ENCODE measurements around the gene CDK2. TPM values are rescaled to one million over a fixed set of nuclear protein-coding genes. Genes with fewer than 3 reads are reported as not detected.
A peak's percentile ranks its signal among the peaks of the same experiment; 100 is the strongest.

CDK2 gene
- total and polyA plus RNA-seq, 7 donors: 5.1 to 13.9 (median 8.4) TPM

- H3K9me3 ChIP-seq: no peaks in the 10 kb centered on the region
- 66% methylated on average over 8 of the region's 8 CpGs for WGBS, 3 donors
- intact Hi-C loops (cut with DNase I): loop anchor here in 1 of 2 donors (5.0 kb wide), 2 partner anchors 97 to 112 kb away; partner anchors contain the start of genes ORMDL2 and SARNP
- no peaks in the 10 kb centered on the region for H3K36me3 ChIP-seq (ENCODE audit: insufficient read depth in 1 of 2, low read depth in 1 of 2)
- no peak overlapping the region for H3K4me3 ChIP-seq
- H3K27me3 ChIP-seq (ENCODE audit: insufficient read depth in 3 of 3, low read length in 2 of 3): peaks cover 0 to 21% (median 0%) of the 10 kb centered on the region in 3 donors
- TF ChIP-seq CTCF (IDR thresholded peaks at IDR 0.05): no peak
- H3K27ac ChIP-seq: no peak overlapping the region
- DNase-seq (no peak), ATAC-seq (no peak)
- peaks cover 19% of the 10 kb centered on the region for H3K4me1 ChIP-seq
Measured at GRCh38 chr12:55929306-55929791, 37.3 kb upstream of the CDK2 start.

GRCh38 chr12:55930771-55931316 is 35.8 kb upstream of the CDK2 start, which contains the start of gene DGKA:
Gene DGKA (plus strand): TSS chr12:55931162. CDS start chr12:55936504, 5,342 bp downstream.
- 44 to 49% (median 46%) methylated on average over 3 of the region's 3 CpGs for WGBS, 3 donors
- Histone ChIP-seq H3K27ac (peak within 1 kb of the TSS; percentile 43), H3K4me3 (peak within 1 kb of the TSS; percentile 77), H3K36me3 (ENCODE audit: insufficient read depth in 1 of 2, low read depth in 1 of 2) (no peaks in the 10 kb centered on the region), H3K27me3 (ENCODE audit: insufficient read depth in 3 of 3, low read length in 2 of 3) (peaks cover 0 to 21% (median 3%) of the 10 kb centered on the region in 3 donors), H3K9me3 (no peaks in the 10 kb centered on the region), H3K4me1 (peaks cover 19% of the 10 kb centered on the region)
- TF ChIP-seq CTCF (IDR thresholded peaks at IDR 0.05): peak; percentile 44
- ATAC-seq (no peak), DNase-seq (peak in 1 of 2 donors; percentile 26)
- intact Hi-C loops (cut with DNase I): loop anchor here (5.0 to 10.0 kb wide), 2 partner anchors 36 to 266 kb away; partner anchors contain the start of genes CDK2 (in 2 of the 2) and PMEL (in 2 of the 2)

GRCh38 chr12:55931317-55931779 is 35.3 kb upstream of the CDK2 start:
- H3K36me3 ChIP-seq (ENCODE audit: insufficient read depth in 1 of 2, low read depth in 1 of 2): no peaks in the 10 kb centered on the region
- peaks cover 0 to 21% (median 3%) of the 10 kb centered on the region in 3 donors for H3K27me3 ChIP-seq (ENCODE audit: insufficient read depth in 3 of 3, low read length in 2 of 3)
- intact Hi-C loops (cut with DNase I): loop anchor here (5.0 to 10.0 kb wide), 2 partner anchors 36 to 267 kb away; partner anchors contain the start of genes CDK2 (in 2 of the 2) and PMEL (in 2 of the 2)
- H3K27ac ChIP-seq: peak overlapping the region; percentile 43
- H3K9me3 ChIP-seq: no peaks in the 10 kb centered on the region
- H3K4me1 ChIP-seq: peaks cover 19% of the 10 kb centered on the region
- peak overlapping the region; percentile 77 for H3K4me3 ChIP-seq
- DNase-seq (peak in 1 of 2 donors; percentile 53), ATAC-seq (no peak)
- TF ChIP-seq CTCF (IDR thresholded peaks at IDR 0.05): no peak
- WGBS, 3 donors: 12 to 14% (median 14%) methylated on average over 10 of the region's 10 CpGs

GRCh38 chr12:55931780-55932550 is 34.7 kb upstream of the CDK2 start:
- peaks cover 19% of the 10 kb centered on the region for H3K4me1 ChIP-seq

More at GRCh38 chr12:55931780-55932550, 34.7 kb upstream of the CDK2 start:
- 1% methylated on average over 37 to 60 of the region's 60 CpGs for WGBS, 3 donors
- no peaks in the 10 kb centered on the region for H3K9me3 ChIP-seq
- peak in 1 of 4 donors; percentile 28 for ATAC-seq
- intact Hi-C loops (cut with DNase I): loop anchor here (5.0 to 10.0 kb wide), 2 partner anchors 35 to 267 kb away; partner anchors contain the start of genes CDK2 (in 2 of the 2) and PMEL (in 2 of the 2)
- no peak for TF ChIP-seq CTCF (IDR thresholded peaks at IDR 0.05)
- H3K27me3 ChIP-seq (ENCODE audit: insufficient read depth in 3 of 3, low read length in 2 of 3): peaks cover 0 to 21% (median 3%) of the 10 kb centered on the region in 3 donors
- peak; percentile 58 to 64 for DNase-seq
- peak overlapping the region; percentile 77 for H3K4me3 ChIP-seq
- peak overlapping the region; percentile 43 for H3K27ac ChIP-seq
- no peaks in the 10 kb centered on the region for H3K36me3 ChIP-seq (ENCODE audit: insufficient read depth in 1 of 2, low read depth in 1 of 2)

Data from psoas muscle (tissue), 8 donors.